Measurements from ENCODE around the gene FASTKD1.
"Not testable (repeated sequence)": the region's sequence is repeated elsewhere in the genome, so short reads cannot be mapped to it uniquely, and the experiment has no call there.

The FASTKD1 gene

GRCh38 chr2:169573160-169573973, at the start of gene FASTKD1:
TSS of gene FASTKD1 (minus strand) at chr2:169573865. CDS start at chr2:169572029, 1,836 bp downstream.
- peak; percentile 98 for DNase-seq

DNA sequence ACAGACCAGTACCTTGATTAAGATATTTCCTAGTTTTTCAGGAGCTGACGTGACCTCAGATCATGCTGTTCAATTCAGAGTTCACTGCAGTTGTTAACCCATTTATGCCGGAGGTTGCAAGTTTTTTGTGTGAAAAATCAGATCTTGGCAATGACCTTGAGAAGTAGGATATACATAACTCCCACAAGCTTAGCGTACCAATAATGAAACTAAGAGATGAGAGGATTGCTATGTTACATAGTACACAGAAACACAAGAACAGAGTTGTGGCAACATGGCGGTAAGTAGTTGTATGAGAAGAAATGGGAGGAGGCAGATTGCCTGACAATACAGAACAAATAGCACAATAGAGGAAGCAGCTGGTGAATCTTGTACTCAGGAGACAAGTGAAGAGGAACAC, 49.6 kb upstream of the FASTKD1 start:
- no peak for DNase-seq

DNA sequence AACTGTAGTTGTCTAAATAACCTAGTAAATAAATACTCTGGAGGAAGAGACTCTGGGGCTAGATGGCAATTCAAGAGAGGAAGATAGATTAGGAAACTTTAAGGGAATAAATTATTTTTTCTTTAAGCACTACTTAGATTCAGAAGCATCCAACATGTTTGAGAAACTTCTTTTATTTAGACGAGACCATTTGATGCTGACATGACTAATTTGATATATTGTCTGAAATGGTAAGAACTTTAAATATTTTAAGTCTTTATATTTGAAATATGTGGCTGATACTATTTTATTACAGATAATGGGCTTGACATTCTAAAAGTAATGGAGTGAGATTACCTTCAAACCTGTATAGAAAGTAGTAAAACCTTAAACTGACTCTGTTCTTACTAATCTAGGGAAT, 46.8 kb upstream of the FASTKD1 start:
- DNase-seq, result no peak

DNA sequence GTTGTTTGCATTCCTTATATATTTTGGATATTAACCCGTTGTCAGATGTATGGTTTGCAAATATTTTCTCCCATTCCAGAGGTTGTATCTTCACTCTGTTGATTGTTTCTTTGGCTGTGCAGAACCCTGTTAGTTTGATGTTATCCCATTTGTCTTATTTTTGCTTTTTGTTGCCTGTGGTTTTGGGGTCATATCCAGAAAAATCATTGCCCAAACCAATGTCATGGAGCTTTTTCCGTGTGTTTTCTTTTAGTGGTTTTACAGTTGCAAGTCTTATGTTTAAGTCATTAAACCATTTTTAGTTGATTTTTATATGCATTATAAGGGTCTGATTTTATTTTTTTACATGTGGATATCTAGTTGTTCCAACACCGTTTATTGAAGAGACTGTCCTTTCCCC, 46.3 kb upstream of the FASTKD1 start:
- DNase-seq, result no peak

GRCh38 chr2:169615982-169616381, 42.3 kb upstream of the FASTKD1 start:
- DNase-seq, result not testable (repeated sequence)

- DNase-seq, result no peak
Measured at GRCh38 chr2:169613876-169614275, 40.2 kb upstream of the FASTKD1 start.

- DNase-seq, result no peak
Measured at GRCh38 chr2:169609264-169609663, 35.6 kb upstream of the FASTKD1 start.

DNA sequence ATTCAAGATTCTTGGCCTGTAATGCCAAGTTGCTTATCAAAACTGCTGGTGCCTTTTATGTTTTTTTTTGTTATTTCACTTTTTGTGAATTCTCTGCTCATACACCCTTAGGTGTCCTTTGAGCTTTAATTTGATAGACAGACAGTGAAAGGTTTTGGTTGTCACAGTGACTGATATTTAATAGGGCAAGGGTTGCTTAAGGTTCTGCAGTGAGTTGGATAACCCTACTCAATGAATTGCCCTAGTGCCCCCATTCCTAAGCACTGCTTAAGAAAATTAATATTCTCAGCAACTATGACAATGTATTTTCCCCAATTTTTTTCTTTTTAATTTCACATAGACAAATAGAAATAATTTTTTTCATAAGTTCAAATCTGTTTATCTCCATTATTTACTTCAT, 25.9 kb upstream of the FASTKD1 start:
- DNase-seq, result no peak

GRCh38 chr2:169598982-169599381, 25.3 kb upstream of the FASTKD1 start:
- DNase-seq, result no peak

- not testable (repeated sequence) for DNase-seq
Measured at GRCh38 chr2:169596546-169596945, 22.9 kb upstream of the FASTKD1 start.

- no peak for DNase-seq
Measured at GRCh38 chr2:169590804-169591203, 17.1 kb upstream of the FASTKD1 start.

- peak; percentile 38 for DNase-seq
Measured at GRCh38 chr2:169585673-169586072, 12.0 kb upstream of the FASTKD1 start.

DNA sequence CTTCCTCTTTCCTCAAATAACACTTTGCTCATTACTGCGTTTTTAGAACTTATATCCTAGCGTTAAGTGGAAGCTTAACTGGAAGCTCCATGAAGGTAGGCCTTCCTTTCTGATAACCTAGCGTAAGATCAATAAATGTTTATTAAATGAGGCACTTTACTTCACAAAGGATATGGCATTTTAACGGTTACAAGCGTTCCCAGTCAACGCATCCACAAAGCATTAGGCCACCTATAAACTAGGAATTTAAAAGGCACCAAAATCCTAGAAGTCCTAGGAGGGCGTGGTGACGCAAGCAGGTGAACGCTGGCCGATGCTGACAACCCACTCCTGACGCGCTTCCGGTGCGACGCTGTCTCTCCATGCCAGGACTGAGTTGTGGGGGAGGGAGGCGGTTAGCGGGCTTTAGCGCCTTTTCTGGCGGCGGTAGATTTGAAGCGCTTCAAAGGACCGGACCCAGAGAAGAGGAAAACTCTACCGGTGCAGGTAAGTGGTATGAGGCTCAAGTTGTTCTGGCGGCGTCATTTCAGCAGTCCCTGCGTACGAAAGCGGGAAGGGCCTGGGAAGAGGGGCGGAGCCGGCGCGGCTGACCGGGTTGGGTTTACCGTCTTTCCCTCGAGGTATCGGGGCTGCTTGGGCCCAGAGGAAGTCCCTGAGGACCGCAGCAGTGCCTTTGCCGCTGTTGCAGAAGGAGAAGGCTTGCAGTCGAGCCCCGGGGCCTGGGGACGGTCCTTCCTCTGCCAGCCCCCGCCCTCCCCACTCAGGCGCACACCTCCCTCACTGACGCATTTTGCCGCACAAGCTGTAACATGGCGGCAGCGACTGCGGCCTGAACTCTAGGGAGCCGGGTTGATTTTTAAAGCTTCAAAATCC, 10.6 kb upstream of the FASTKD1 start, which contains the start of gene PPIG:
PPIG (plus strand) TSS at position 347 of the 873 bp plus-strand sequence. CDS start 19,691 bp downstream, outside the sequence.
- DNase-seq, result peak; percentile 99

GRCh38 chr2:169583518-169583917, 9.9 kb upstream of the FASTKD1 start:
- DNase-seq, result no peak

DNA sequence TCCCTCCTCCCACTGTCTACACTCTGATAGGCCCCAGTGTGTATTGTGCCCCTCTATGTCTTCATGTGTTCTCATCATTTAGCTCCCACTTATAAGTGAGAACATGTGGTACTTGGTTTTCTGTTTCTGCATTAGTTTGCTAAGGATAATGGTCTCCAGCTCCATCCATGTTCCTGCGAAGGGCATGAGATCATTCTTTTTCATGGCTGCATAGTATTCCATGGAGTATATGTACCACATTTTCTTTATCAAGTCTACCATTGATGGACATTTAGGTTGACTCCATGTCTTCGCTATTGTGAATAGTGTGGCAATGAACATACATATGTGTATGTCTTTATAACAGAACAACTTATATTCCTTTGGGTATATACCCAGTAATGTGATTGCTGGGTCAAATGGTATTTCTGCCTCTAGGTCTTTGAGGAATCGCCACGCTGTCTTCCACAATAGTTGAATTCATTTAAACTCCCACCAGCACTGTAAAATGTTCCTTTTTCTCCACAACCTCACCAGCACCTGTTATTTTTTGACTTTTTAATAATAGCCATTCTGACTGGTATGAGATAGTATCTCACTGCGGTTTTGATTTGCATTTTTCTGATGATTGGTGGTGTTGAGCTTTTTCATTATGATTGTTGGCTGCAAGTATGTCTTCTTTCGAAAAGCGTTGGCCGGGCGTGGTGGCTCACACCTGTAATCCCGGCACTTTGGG, 9.0 kb upstream of the FASTKD1 start:
- not testable (repeated sequence) for DNase-seq

DNA sequence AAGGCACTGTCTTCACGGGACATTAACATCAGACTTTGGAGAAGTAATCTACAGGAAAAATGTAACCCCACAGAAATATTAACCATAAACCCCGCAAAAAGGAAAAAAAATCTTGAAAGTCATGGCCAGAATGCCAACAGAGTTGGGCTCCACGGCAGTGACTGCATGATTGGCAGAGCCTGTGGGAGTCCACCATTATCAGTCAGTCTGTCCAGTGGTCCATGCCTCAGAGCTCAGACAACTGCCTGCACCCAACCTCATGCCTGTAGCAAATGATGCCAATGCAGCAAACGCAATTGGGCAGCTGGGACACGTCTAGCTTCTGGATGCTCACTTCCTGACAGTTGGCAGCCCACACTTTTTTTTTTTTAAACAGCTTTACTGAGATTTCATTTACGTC, 5.4 kb upstream of the FASTKD1 start:
- DNase-seq, result no peak

DNA sequence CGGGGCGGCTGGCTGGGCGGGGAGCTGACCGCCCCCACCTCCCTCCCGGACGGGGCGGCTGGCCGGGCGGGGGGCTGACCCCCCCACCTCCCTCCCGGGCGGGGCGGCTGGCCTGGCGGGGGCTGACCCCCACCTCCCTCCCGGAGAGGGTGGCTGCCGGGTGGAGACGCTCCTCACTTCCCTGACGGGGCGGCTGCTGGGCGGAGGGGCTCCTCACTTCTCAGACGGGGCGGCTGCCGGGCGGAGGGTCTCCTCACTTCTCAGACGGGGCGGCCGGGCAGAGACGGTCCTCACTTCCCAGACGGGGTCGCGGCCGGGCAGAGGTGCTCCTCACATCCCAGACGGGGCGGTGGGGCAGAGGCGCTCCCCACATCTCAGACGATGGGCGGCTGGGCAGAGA, 1.6 kb upstream of the FASTKD1 start:
- not testable (repeated sequence) for DNase-seq

GRCh38 chr2:169574539-169574938, 874 bp upstream of the FASTKD1 start:
- DNase-seq, result not testable (repeated sequence)

DNA sequence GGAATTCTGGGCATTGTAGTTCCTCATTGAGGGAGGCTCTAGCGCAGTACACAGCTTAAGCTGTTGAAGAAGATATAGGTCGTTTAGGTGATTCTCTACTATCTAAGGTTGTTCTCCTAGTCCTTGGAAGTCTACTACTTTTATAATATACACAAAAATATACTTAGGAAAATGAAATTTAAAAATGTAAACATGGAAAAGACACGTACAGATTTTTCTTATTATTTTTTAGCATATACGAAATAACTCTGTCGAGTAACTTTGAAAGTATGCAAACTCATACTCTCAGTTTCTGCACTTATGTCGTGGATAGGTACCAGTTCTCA, 272 bp upstream of the FASTKD1 start:
- no peak for DNase-seq

GRCh38 chr2:169572821-169573159, 875 bp downstream of the FASTKD1 start:
- no peak for DNase-seq

- DNase-seq, result no peak
Measured at GRCh38 chr2:169572189-169572588, 1.5 kb downstream of the FASTKD1 start.

GRCh38 chr2:169571571-169571970, 2.1 kb downstream of the FASTKD1 start:
- no peak for DNase-seq

GRCh38 chr2:169570752-169571151, 2.9 kb downstream of the FASTKD1 start:
- not testable (repeated sequence) for DNase-seq

All from eye (tissue), 1 donor.